ENCODE results near the gene ZDHHC14.

DNA sequence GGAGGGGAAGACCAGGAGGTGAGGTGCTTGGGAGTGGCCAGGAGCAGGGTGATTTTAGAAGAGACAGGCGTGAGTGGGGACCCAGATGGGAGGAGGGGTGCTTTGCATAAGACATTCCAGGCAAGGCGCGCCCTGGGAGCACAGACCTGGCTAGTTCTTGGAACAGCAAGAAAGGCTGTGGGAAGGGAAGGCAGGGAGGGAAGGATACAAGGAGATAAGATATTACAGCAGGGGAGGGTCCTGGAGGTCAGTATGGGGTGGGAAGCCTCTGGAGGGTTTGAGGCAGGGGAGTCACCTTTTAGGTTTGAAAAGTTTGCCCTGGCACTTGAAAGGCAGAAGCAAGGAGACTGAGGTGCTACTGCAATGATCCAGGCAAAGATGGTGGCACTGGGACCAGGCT, 111.8 kb downstream of the ZDHHC14 start:
- TF ChIP-seq, protein P1, sequence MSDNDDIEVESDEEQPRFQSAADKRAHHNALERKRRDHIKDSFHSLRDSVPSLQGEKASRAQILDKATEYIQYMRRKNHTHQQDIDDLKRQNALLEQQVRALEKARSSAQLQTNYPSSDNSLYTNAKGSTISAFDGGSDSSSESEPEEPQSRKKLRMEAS (IDR thresholded peaks at IDR 0.05): no peak
- no peak for TF ChIP-seq YY1 (IDR thresholded peaks at IDR 0.05; ENCODE audit: low read depth)
- TF ChIP-seq, protein P2, sequence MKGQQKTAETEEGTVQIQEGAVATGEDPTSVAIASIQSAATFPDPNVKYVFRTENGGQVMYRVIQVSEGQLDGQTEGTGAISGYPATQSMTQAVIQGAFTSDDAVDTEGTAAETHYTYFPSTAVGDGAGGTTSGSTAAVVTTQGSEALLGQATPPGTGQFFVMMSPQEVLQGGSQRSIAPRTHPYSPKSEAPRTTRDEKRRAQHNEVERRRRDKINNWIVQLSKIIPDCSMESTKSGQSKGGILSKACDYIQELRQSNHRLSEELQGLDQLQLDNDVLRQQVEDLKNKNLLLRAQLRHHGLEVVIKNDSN (IDR thresholded peaks at IDR 0.05): no peak
- no peak for TF ChIP-seq EP300 (IDR thresholded peaks at IDR 0.05; ENCODE audit: borderline replicate concordance)
- TF ChIP-seq CREB1 (IDR thresholded peaks at IDR 0.05; ENCODE audit: low read depth): no peak
- no peak for TF ChIP-seq RAD21 (IDR thresholded peaks at IDR 0.05; ENCODE audit: low read depth)
- no peak for TF ChIP-seq FOXM1 (IDR thresholded peaks at IDR 0.05; ENCODE audit: borderline replicate concordance, low read depth)
- no peak for TF ChIP-seq TAF1 (IDR thresholded peaks at IDR 0.05; ENCODE audit: low read depth)
- TF ChIP-seq, protein P3, sequence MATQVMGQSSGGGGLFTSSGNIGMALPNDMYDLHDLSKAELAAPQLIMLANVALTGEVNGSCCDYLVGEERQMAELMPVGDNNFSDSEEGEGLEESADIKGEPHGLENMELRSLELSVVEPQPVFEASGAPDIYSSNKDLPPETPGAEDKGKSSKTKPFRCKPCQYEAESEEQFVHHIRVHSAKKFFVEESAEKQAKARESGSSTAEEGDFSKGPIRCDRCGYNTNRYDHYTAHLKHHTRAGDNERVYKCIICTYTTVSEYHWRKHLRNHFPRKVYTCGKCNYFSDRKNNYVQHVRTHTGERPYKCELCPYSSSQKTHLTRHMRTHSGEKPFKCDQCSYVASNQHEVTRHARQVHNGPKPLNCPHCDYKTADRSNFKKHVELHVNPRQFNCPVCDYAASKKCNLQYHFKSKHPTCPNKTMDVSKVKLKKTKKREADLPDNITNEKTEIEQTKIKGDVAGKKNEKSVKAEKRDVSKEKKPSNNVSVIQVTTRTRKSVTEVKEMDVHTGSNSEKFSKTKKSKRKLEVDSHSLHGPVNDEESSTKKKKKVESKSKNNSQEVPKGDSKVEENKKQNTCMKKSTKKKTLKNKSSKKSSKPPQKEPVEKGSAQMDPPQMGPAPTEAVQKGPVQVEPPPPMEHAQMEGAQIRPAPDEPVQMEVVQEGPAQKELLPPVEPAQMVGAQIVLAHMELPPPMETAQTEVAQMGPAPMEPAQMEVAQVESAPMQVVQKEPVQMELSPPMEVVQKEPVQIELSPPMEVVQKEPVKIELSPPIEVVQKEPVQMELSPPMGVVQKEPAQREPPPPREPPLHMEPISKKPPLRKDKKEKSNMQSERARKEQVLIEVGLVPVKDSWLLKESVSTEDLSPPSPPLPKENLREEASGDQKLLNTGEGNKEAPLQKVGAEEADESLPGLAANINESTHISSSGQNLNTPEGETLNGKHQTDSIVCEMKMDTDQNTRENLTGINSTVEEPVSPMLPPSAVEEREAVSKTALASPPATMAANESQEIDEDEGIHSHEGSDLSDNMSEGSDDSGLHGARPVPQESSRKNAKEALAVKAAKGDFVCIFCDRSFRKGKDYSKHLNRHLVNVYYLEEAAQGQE (IDR thresholded peaks at IDR 0.05; ENCODE audit: low read depth): no peak
- no peak for TF ChIP-seq EGR1 (IDR thresholded peaks at IDR 0.05)
- TF ChIP-seq TCF12 (IDR thresholded peaks at IDR 0.05; ENCODE audit: low read depth): no peak
- TF ChIP-seq ZBTB7A (IDR thresholded peaks at IDR 0.05; ENCODE audit: low read depth): no peak
- no peak for TF ChIP-seq TEAD4 (IDR thresholded peaks at IDR 0.05)
